NCI-H187 treated with DMSO at 0.1 percent for 48 hours (cell line): ENCODE measurements around the gene FAM78B.

ENCODE experiments used
- DNase-seq: peaks from one replicate; lab custom pipeline; 2025; lab: John Stamatoyannopoulos, UW

The FAM78B gene

GRCh38 chr1:166164995-166165660 is 1.7 kb downstream of the FAM78B start:
- DNase-seq = no peak

- DNase-seq = no peak
These were observed 2.2 kb downstream of the FAM78B start for GRCh38 chr1:166164646-166164994.

- no peak for DNase-seq
These were observed 7.1 kb downstream of the FAM78B start for GRCh38 chr1:166159656-166160055.

DNA sequence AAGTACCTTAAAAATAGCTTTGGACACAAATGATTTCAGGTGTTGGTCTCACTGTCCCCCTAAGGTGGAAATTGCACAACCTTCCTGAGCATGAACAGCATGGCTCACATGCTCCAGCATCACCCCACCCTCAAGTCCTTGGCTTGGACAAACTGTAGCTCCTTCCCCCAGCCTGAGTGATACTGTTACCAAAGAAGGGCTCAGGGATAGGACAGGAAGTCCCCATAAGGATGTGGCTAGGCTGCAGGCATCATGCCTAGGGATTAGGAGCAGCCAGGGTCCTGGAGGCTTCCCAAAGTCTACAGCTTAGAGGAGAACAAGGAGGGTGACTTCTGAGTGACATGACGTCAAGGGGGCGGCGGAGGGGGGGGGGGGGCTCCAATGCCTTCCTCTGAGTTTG is 10.1 kb downstream of the FAM78B start:
- no peak for DNase-seq

GRCh38 chr1:166155108-166155507 is 11.7 kb downstream of the FAM78B start:
- DNase-seq = no peak

DNA sequence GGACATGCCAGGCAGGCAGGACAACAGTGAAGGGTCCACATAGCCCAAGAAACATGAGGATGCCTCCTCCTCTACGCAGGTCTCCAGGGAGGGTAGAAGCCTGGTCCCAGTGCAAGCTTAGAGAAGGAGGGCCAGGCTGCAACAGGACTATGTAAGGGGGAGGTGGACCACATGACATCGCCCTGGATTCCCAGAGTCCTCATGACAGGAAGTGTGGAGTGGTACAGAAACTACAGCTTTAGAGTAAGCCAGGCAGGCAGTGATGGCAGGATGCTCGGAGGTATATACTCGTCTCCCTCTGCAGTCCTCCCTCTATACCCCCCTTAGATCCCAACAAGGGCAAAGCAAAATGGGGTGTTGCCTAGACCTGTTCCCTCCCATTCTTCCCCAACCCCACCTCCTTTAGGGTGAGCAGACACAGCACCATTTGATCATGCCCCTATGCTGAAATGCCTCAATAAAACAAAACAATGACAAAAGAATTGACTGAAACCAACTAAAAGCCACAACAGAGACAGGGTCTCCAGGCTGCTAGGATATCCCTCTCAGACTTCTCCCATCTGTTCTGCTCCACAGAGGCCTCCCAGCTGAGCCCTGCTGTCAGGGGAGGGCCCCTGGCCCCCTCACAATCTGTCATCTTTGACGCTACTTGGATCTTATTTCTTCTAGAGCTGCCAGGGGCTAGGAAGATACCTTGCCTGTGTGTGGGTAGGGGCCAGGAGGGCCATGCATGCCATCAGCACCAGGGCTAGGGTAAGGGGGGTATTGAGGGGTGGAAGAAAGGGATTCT is 13.1 kb downstream of the FAM78B start:
- no peak for DNase-seq

DNA sequence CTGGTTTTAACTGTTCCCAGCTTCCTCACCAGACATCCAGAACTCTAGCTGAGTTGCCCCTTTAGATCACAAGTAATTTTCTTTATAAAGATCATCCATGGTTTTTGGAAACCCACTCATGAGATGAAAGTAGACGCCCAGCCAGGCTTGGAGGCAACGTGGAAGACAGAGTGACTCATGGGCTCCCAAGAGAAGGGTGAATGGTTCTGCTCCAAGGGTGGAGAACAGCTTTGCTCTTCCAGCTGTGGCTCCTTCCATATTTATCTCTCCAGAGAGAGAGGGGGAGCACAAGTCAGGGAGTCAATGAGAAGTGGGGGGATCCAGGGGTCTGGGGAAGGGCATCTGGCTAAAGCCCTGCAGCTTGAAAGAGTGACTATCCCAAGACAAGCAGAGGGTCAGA is 13.8 kb downstream of the FAM78B start:
- no peak for DNase-seq

DNA sequence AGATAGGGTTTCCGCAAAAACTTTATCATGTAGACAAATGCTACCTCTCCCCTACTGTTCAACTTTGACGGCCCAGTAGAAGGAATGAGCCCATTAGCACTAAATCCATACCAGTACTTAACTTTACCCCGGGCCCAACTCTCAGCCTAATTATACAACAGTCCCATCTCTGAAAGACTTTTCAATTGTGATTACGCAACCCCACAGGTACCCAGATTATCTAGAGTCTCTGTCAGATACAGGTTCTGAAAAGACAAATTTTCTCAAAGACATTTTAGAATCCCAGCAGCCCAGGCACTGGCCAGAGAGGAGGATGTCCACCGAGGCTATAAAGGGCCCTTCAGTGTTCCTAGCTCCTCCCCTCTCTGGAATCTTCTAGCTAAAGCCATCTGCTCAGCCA is 15.0 kb downstream of the FAM78B start:
- DNase-seq = no peak

DNA sequence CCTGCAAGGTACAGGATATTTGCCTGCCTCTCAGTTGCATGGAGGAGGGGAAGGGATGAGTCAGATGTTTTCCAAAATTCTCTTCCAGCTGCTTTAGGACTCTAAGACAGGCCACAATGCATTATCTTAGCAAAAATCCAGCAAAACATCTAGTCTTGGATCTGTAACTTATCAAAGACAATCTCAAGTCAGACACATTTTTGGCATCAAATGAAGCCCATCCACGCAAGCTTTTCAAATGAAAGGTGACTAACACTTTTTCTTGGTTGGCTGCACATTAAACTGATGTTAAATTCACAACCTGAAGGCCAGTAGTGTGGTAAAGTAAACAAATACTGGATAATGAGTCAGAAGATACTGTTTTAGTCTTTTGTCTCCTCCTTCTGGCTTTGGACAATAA is 21.3 kb downstream of the FAM78B start:
- no peak for DNase-seq

DNA sequence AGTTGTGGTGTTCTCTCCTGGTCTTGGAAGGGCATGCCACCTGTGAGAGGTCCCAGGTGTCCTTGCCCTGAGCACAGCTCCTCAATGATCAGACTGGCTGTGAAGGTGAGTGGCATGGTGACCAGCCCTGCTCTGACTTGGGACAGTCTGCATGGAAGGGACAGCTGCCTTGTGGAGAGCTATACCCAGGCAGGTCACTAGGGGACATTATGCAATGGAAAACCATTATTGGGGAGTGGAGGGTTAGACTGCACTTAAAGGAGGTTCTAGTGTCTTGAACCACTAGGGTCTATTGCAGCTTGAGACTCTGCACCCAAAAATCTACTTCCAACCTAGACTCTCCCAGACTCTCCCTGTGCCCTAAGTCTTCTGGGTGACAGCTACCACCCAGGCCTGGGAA is 24.8 kb downstream of the FAM78B start:
- no peak for DNase-seq

DNA sequence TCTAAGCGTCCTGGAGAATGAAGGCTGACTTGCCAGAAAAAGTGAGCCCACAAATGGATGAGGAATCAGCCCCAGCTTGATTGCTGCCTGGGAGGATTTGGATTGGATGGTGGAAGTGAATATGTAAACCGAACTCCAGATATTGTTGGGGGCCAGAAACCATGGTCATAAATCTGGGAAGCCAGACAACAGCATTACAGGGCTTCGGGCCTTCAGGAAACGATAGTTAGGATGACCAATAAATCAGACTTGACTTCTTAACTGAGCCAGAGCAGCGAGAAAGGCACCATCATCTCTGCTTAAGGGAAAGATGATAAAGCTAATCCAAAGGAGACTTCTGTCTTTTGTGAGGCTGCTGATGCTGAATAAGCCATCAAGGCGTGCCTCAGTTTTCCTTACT is 26.6 kb downstream of the FAM78B start:
- DNase-seq = no peak

- DNase-seq = no peak
These were observed 27.1 kb downstream of the FAM78B start for GRCh38 chr1:166139735-166140134.

DNA sequence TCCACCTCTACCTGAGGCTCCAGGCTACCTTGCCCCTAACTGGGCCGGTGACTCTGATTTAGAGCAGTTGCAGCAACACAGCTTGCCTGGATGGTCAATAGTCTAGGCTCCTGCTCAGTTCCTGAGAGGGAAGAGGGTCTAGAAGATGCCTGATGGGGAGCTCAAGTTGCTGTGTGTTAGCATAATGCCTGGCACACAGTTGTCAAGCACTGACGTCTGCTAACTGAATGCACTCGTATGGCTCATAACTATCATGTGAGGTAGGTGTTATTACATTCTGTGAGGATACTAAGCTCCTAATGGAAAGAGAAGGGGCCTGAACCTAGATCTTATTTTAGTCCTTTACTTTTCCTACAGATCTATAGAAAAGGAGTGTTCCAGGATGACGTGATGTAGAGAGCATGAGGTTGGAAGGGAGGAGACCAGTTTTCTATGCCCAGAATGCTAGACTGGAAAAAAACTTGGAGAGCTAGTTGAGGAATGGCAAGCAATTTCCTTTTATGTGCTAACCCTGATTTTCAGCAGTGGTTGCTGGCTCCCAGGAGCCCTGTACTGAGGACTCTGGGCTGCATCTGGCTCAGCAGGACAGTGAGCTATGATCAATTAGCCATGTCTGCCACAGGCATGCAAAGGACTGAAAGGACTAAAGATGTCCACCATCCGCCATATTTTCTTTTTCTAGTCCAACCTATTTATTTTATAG is 30.0 kb downstream of the FAM78B start:
- DNase-seq = no peak

DNA sequence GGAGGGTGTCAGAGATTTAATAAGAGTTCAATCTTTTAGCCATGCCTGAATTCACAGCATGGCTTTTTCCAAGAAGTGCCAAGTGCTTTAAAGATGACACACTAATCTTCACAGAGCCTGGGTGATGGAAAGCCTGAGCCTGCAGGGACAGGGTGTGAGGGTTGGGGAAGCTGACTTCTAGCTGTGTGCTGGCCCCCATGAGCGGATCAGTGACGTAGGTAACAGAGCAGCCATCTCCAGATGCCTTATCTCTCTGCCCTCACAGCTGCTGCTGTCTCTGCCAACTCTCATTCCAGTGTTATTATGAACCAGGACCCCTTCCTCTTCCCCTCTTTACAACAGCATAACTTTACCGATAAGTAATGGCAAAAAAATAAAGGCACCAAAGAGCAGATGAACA is 30.6 kb downstream of the FAM78B start:
- no peak for DNase-seq

DNA sequence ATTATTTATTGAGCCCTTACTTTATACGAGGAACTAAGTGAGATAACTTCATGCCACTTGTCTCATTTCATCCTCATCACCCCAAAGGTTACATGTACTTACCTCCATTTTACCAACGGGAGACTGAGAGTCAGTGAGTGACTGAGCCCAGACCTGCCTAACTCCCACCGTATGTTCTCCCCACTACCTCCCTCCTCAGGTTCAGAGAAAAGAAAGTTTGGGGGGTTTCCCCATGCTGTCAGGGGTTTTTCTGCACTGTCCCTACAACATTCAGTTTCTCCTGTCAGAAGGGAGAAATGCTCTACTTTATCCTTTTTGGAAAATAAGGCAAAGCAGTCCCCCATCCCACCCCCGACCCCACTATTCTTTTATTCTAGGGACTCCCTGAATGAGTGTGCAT is 32.9 kb downstream of the FAM78B start:
- no peak for DNase-seq

DNA sequence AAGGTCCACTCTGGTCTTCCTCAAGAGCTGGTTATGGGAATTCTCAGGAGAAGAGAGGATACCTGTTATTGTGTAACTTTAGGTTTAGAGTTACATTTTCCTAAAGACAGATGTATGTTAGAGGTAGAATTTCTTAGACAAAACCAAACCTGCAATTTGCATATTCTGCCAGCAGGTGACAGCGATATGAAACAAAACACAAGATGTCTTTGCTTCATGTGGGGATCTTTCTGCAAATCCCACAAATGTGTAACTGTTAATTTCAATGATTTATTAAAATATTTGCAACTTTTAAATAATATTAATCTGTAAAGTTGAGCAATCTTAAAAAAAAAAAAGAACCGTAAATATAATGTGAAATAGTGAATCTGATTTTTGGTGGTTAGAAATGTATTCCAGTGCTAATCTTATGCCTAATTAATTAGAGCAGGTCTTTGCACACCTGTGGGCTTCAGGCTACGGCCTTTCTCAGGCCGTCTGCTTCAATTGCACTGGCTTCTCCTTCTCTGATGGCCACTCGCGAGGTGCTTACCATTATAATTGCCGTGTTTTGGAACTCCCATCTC is 33.4 kb downstream of the FAM78B start:
- DNase-seq = no peak

DNA sequence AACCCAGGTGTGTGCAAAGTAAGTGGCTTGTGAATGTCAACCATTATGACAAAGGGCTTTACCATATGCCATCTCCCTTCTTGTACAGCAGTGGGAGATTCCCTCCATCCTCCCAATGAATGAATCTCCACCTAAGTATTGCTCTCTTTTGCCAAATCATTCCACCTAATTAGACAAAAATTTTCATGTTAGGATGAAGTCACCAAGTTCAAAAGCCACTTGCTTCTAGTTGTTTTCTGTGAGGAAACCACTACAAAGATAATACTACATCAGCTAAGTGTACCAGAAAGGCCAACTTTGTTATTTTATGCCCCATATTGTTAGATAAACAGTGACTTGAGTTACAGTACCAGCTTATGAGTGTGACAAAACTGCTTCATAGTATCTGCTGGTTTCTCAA is 34.3 kb downstream of the FAM78B start:
- no peak for DNase-seq

- DNase-seq = no peak
These were observed 37.8 kb downstream of the FAM78B start for GRCh38 chr1:166129006-166129405.

- no peak for DNase-seq
These were observed 38.6 kb downstream of the FAM78B start for GRCh38 chr1:166128195-166128594.

DNA sequence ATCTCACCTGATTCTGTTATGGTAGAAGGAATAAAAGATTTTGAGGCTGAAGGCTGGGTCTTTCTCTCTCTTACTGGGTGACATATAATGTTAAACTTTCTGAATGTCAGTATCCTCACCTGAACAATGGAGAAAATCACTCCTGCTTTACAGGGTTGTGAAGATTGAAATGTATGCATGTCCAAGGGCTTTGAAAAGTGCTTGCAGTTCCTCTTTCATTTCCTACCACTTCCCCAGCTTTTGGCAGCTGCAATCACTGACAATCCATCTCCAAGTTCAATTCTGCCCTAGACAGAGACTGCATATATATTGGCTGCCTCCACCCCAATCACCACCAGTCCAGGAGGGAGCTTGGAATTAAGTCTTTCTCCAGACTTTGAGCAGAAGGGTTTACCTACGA is 39.8 kb downstream of the FAM78B start:
- DNase-seq = no peak

- no peak for DNase-seq
These were observed 43.8 kb downstream of the FAM78B start for GRCh38 chr1:166122873-166123466.

GRCh38 chr1:166121010-166121409 is 45.8 kb downstream of the FAM78B start:
- no peak for DNase-seq

- DNase-seq = no peak
These were observed 46.5 kb downstream of the FAM78B start for GRCh38 chr1:166120281-166120680.
